NB4 (cell line): ENCODE results near the gene ATXN3L.

ENCODE experiments used
- DNase-seq: peaks from one replicate; pipeline ENCODE4 v3.0.0; 2010; ENCODE audit warnings: low read depth
- H3K4me3 ChIP-seq: one replicate; pipeline ENCODE4 v1.5.1; 2011; ENCODE audit warnings: mild to moderate bottlenecking, low read depth, low read length, moderate library complexity
- MYC ChIP-seq: IDR thresholded peaks from 2 replicates; pipeline ENCODE4 v1.6.1; 2011; ENCODE audit warnings: low read depth, low read length
- POLR2A ChIP-seq: IDR thresholded peaks from 2 replicates; pipeline ENCODE4 v1.6.1; 2011; ENCODE audit warnings: mild to moderate bottlenecking; ENCODE audit not compliant: insufficient read length; ENCODE audit errors: extremely low read depth
- TF ChIP-seq, protein P1 (sequence below): IDR thresholded peaks from 2 replicates; pipeline ENCODE4 v1.6.1; 2011; ENCODE audit warnings: low read depth, low read length
- TF ChIP-seq, protein P2 (sequence below): IDR thresholded peaks from one replicate; pipeline ENCODE4 v1.5.1; 2012; ENCODE audit warnings: low read depth, low read length

ATXN3L gene

DNA sequence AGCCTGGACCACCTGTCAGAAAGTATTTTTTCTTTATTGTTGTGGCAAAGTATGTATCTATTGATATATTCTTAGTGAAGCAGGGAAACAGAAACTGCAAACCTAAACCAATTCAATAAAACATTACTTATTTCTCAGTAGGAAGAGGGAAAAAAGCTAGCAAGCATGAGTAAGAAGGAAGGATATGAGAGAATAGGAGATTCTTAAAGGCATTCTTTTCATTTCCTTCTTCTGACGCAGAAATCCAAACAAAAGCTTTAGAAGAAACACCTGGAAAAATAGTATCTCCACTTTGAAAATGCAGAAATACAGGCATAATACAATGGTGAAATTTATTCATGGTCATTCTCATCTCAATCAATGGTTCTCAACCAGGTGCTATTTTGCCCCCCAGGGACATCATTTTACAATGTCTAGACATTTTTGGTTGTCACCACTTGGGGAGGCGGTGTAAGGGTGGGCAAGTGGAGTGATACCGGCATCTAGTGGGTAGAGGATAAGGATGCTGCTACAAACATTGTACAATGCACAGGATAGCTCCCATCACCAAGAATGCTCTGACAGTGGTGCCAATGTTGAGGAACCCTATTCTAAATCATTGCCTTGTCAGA, 21.7 kb upstream of the ATXN3L start:
- H3K4me3 ChIP-seq: no peak overlapping the region
- TF ChIP-seq, protein P1, sequence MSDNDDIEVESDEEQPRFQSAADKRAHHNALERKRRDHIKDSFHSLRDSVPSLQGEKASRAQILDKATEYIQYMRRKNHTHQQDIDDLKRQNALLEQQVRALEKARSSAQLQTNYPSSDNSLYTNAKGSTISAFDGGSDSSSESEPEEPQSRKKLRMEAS: no peak
- TF ChIP-seq MYC (no peak), POLR2A (no peak)
- TF ChIP-seq, protein P2, sequence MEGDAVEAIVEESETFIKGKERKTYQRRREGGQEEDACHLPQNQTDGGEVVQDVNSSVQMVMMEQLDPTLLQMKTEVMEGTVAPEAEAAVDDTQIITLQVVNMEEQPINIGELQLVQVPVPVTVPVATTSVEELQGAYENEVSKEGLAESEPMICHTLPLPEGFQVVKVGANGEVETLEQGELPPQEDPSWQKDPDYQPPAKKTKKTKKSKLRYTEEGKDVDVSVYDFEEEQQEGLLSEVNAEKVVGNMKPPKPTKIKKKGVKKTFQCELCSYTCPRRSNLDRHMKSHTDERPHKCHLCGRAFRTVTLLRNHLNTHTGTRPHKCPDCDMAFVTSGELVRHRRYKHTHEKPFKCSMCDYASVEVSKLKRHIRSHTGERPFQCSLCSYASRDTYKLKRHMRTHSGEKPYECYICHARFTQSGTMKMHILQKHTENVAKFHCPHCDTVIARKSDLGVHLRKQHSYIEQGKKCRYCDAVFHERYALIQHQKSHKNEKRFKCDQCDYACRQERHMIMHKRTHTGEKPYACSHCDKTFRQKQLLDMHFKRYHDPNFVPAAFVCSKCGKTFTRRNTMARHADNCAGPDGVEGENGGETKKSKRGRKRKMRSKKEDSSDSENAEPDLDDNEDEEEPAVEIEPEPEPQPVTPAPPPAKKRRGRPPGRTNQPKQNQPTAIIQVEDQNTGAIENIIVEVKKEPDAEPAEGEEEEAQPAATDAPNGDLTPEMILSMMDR: no peak
- DNase-seq: peak; percentile 2

DNA sequence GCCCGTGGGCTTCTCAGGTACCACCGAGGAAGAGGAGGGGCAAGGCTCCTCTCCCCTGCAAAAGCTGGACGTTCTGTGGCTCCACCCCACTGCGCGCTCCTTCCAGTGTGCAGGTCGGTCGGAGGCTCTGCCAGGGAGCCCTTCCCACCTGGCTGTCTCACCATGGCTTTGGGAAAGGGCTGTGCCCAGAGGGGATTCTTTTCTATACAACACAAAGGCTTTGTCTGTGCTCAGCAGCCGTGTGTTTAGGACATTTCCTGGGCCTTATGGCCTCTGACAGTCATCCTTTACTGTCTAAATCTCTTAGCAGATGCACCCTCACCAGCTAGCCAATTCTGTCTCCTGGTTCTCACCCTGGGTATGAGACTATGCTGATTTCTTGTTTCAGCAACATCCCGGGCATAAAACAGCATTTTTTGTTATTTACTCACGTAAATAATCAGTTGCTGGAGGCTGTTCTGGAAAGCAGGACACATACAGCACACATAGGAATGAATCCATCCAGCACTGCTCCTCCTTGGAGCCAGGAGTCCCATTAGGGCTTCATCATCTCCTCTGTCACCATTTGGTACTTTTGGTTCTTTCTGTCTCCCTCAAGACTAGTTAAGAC, 20.4 kb upstream of the ATXN3L start:
- H3K4me3 ChIP-seq: no peak overlapping the region
- DNase-seq: no peak
- TF ChIP-seq, protein P1: no peak
- TF ChIP-seq, protein P2: no peak
- no peak for TF ChIP-seq MYC

DNA sequence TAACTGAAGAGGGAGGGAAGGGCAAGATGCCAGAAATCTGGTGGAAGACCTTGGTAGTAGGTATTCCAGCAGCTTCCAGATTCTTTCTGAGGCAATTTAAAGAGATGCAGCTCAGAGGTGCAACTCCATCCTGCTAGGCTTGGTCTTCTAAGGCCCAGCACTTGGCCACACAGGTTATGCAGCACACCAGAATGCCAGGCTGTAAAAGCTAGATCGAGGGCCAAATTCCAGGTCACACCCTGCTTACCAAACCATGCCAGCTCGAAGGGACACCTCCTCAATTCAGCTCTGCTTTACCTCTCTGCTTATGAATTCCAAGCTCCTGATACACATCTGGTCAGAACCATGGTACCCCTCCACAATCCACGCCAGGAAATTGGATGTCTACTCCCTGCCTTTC, 19.8 kb upstream of the ATXN3L start:
- no peak for DNase-seq
- TF ChIP-seq, protein P2: no peak
- no peak for TF ChIP-seq POLR2A
- TF ChIP-seq MYC: no peak
- TF ChIP-seq, protein P1: no peak
- no peak overlapping the region for H3K4me3 ChIP-seq

DNA sequence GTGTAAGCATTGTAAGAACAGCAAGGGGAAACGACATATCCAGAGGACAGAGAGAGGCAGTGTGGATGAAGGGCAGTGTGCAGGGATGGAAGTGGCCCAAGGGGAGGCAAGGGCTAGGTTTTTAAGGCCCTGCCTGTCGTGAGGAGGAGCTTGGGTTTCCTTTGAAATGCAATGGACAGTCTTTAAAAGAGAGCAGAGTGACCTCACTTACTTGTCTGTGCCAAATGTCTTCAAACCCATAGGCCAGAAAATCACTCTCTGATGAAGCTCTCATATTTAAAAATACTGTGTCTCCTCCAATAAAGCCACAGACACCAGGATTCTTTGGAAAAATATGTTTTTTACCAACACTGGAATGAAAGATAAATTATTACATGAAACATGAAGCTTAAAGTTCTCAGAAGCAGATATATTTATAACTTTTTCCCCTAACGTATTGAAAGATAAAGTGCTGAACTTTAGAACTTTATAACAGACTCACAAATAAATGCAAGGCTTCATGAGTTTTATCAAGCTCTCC, 19.2 kb upstream of the ATXN3L start:
- no peak for DNase-seq
- no peak overlapping the region for H3K4me3 ChIP-seq
- TF ChIP-seq POLR2A (no peak), MYC (no peak)
- TF ChIP-seq, protein P1: no peak
- TF ChIP-seq, protein P2: no peak

DNA sequence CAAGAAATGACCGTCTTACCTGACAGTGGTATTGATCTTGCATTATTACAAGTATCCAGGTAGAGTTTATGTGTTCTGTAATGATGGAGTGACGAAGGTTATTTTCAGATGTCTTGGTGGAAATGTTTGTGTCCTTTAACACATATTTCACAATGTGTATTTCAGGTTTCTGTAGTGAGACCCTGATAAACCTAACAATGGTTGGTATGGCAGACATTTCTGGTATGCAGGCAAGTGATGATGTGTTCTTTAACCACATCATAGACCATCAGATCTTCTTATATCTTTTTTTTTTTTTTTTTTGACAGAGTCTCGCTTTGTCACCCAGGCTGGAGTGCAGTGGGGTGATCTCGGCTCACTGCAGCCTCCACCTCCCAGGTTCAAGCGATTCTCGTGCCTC, 14.6 kb upstream of the ATXN3L start:
- DNase-seq: no peak
- TF ChIP-seq, protein P2: no peak
- no peak for TF ChIP-seq POLR2A
- TF ChIP-seq MYC: no peak
- TF ChIP-seq, protein P1: no peak

More for the DNA sequence above, 14.6 kb upstream of the ATXN3L start:
- H3K4me3 ChIP-seq: no peak overlapping the region
